Mucosa of descending colon (tissue), 3 donors: Measurements from ENCODE around the gene EXOSC2. TPM values are rescaled to one million over a fixed set of nuclear protein-coding genes. Genes with fewer than 3 reads are reported as not detected.

Source experiments
- ATAC-seq: fragments of 200-7000 bp; cut with Tn5 transposase; one replicate; pipeline ENCODE4 v1.9.1; 2020; ENCODE audit warnings: mild to moderate bottlenecking, moderate library complexity
- DNase-seq, 3 donors: peaks; one replicate each; pipeline ENCODE4 v3.0.0-alpha.2; 2020
- H3K36me3 ChIP-seq: fragments of 200-600 bp; one replicate; pipeline ENCODE4 v1.8.0; 2021; ENCODE audit warnings: low read depth, mild to moderate bottlenecking
- H3K4me1 ChIP-seq: fragments of 200-600 bp; one replicate; pipeline ENCODE4 v1.8.0; 2021; ENCODE audit warnings: low read depth, mild to moderate bottlenecking
- H3K4me3 ChIP-seq: fragments of 200-600 bp; one replicate; pipeline ENCODE4 v1.8.0; 2021; ENCODE audit warnings: mild to moderate bottlenecking
- H3K9me3 ChIP-seq: fragments of 200-600 bp; one replicate; pipeline ENCODE4 v1.8.0; 2021; ENCODE audit warnings: mild to moderate bottlenecking
- CTCF ChIP-seq: fragments of 200-600 bp; IDR thresholded peaks from one replicate; pipeline ENCODE4 v1.8.0; 2022; ENCODE audit warnings: antibody characterized with exemption, mild to moderate bottlenecking
- intact Hi-C, 2 donors: fragments of 100-400 bp; cut with DNase I in 1 of 2; cut with micrococcal nuclease in 1 of 2; formaldehyde crosslinking; loops; one replicate each; pipeline versions ENCODE4 v1.11.0 to v1.11.1; 2022; cut with DNase I, micrococcal nuclease
- total RNA-seq, 3 donors: library from RNA; stranded (reverse); fragmentation: NEBNext Ultra II Directional in 2 of 3; extraction: Animal tissue kit (Norgen Biotek cat#: 25700) in 2 of 3; gene quantifications; one replicate each; pipeline versions ENCODE4 v1.2.1 to v1.2.4, GENCODE V29; 2021 to 2023
- donor health status: DM: no; HTN: no; CAD: no; lungs with moderate emphysema.
- donor health status: DM: no; HTN: no; CAD: no.
- donor health status: DM: no; HTN: yes; CAD: no.

Gene EXOSC2
- total RNA-seq, 3 donors from 2014 or later: 18.3 to 25.7 (median 19.1) TPM

- Histone ChIP-seq H3K9me3 (no peaks in the 10 kb centered on the region), H3K36me3 (no peaks in the 10 kb centered on the region), H3K4me1 (peaks cover 36% of the 10 kb centered on the region), H3K4me3 (no peak overlapping the region)
- ATAC-seq (no peak), DNase-seq (no peak)
- TF ChIP-seq CTCF: no peak
- intact Hi-C loops: no loop called here
Observed at GRCh38 chr9:130662970-130663257, 30.7 kb upstream of the EXOSC2 start.

- no peak for TF ChIP-seq CTCF
- Histone ChIP-seq H3K4me1 (peaks cover 36% of the 10 kb centered on the region), H3K9me3 (no peaks in the 10 kb centered on the region), H3K4me3 (no peak overlapping the region), H3K36me3 (no peaks in the 10 kb centered on the region)
- intact Hi-C loops: no loop called here
- ATAC-seq (peak; percentile 41), DNase-seq (no peak)
Observed at GRCh38 chr9:130663258-130663976, 30.2 kb upstream of the EXOSC2 start.

- TF ChIP-seq CTCF: no peak
- DNase-seq (no peak), ATAC-seq (no peak)
- intact Hi-C loops: no loop called here
- no peak overlapping the region for H3K4me3 ChIP-seq
- H3K36me3 ChIP-seq: no peaks in the 10 kb centered on the region
- peaks cover 36% of the 10 kb centered on the region for H3K4me1 ChIP-seq
- H3K9me3 ChIP-seq: no peaks in the 10 kb centered on the region
Observed at GRCh38 chr9:130663977-130664250, 29.7 kb upstream of the EXOSC2 start.

GRCh38 chr9:130664251-130665028, 29.1 kb upstream of the EXOSC2 start, which contains the start of gene PRDM12:
Gene PRDM12, plus strand, starts transcription at chr9:130664594. Its CDS starts 60 bp downstream, at chr9:130664654.
- ATAC-seq (no peak), DNase-seq (no peak)

GRCh38 chr9:130665029-130665430, 28.6 kb upstream of the EXOSC2 start:
- Histone ChIP-seq H3K36me3 (no peaks in the 10 kb centered on the region), H3K4me1 (peaks cover 36% of the 10 kb centered on the region), H3K9me3 (no peaks in the 10 kb centered on the region), H3K4me3 (no peak overlapping the region)
- intact Hi-C loops: no loop called here
- no peak for ATAC-seq
- TF ChIP-seq CTCF: no peak
- no peak for DNase-seq

More at GRCh38 chr9:130664251-130665028, 29.1 kb upstream of the EXOSC2 start, which contains the start of gene PRDM12:
- peaks cover 36% of the 10 kb centered on the region for H3K4me1 ChIP-seq
- intact Hi-C loops: no loop called here
- no peak for TF ChIP-seq CTCF
- H3K36me3 ChIP-seq: no peaks in the 10 kb centered on the region
- no peak within 1 kb of the TSS for H3K4me3 ChIP-seq
- no peaks in the 10 kb centered on the region for H3K9me3 ChIP-seq
